ENCODE results near the gene SNAPIN.

DNA sequence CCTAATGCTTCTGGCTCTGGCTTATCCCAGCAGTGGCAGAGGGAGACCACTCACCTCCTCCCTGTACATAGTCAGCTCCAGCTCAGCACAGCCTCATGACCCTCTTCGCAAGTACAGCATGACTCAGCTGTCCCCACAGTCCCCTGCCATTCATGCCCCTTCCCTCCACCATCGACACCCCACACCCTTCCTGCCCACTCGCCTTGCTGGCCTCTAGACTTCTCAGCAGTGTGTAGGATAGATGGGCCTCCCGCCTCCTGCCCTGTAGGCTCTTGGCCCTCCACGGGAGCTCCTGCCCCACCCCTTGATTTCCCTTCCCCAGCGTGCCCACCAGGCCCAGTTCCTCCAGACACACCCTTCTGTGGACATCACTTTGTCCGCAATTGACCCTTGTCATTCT lies 29.8 kb downstream of the SNAPIN start:
- no peak for TF ChIP-seq POLR2A (IDR thresholded peaks at IDR 0.05)
- TF ChIP-seq CTCF (IDR thresholded peaks at IDR 0.05 in 4 of 5, conservative IDR thresholded peaks at IDR 0.05 in 1 of 5) = no peak

Measured in gastrocnemius medialis (tissue), 4 donors.